Progenitor cell of endocrine pancreas (in vitro differentiated cells): Measurements from ENCODE around the gene DNAJC27. TPM values are rescaled to one million over a fixed set of nuclear protein-coding genes. Genes with fewer than 3 reads are reported as not detected.

ENCODE experiments used
- DNase-seq: peaks from one replicate; pipeline ENCODE4 v3.0.0; 2021; ENCODE audit warnings: low spot score; ENCODE audit not compliant: unreplicated experiment
- H3K27ac Mint-ChIP-seq: 2 replicates; pipeline ENCODE4 v1.8.0; 2021; ENCODE audit warnings: mild to moderate bottlenecking, moderate library complexity, mixed read lengths
- H3K27me3 Mint-ChIP-seq: 2 replicates; pipeline ENCODE4 v1.8.0; 2021; ENCODE audit warnings: mixed read lengths
- H3K36me3 Mint-ChIP-seq: 2 replicates; pipeline ENCODE4 v1.8.0; 2022; ENCODE audit warnings: mixed read lengths; ENCODE audit not compliant: insufficient read depth
- H3K4me1 Mint-ChIP-seq: 2 replicates; pipeline ENCODE4 v1.8.0; 2021; ENCODE audit warnings: low read depth, mixed read lengths
- H3K4me3 Mint-ChIP-seq: 2 replicates; pipeline ENCODE4 v1.8.0; 2021; ENCODE audit warnings: low read depth, mild to moderate bottlenecking, moderate library complexity, mixed read lengths
- H3K9me3 Mint-ChIP-seq: 2 replicates; pipeline ENCODE4 v1.8.0; 2021; ENCODE audit warnings: low read depth, mixed read lengths
- CTCF ChIP-seq: fragments of 200-600 bp; sonication (generic); IDR thresholded peaks from one replicate; pipeline ENCODE4 v1.5.0; 2021; ENCODE audit warnings: antibody characterized with exemption, mild to moderate bottlenecking; ENCODE audit not compliant: unreplicated experiment
- total RNA-seq: library from RNA; stranded (reverse); gene quantifications from 2 replicates; pipeline ENCODE4 v1.2.1, GENCODE V29; 2021

Gene DNAJC27
- total RNA-seq, 1 donor from 2014 or later, result 11.3 TPM

GRCh38 chr2:24906466-24906865 lies 65.3 kb downstream of the DNAJC27 start:
- no peak for TF ChIP-seq CTCF
- Mint-ChIP-seq H3K27ac (no peak overlapping the region), H3K4me3 (no peak overlapping the region), H3K9me3 (no peaks in the 10 kb centered on the region), H3K4me1 (no peaks in the 10 kb centered on the region), H3K27me3 (no peaks in the 10 kb centered on the region), H3K36me3 (peaks cover 16% of the 10 kb centered on the region)
- no peak for DNase-seq

- Mint-ChIP-seq H3K27me3 (no peaks in the 10 kb centered on the region), H3K4me1 (no peaks in the 10 kb centered on the region), H3K9me3 (no peaks in the 10 kb centered on the region), H3K27ac (no peak overlapping the region), H3K36me3 (peaks cover 12% of the 10 kb centered on the region), H3K4me3 (no peak overlapping the region)
- no peak for TF ChIP-seq CTCF
- no peak for DNase-seq
Measured at GRCh38 chr2:24903161-24904103, 68.3 kb downstream of the DNAJC27 start.

- H3K36me3 Mint-ChIP-seq, result peaks cover 31% of the 10 kb centered on the region
- TF ChIP-seq CTCF, result no peak
- H3K27me3 Mint-ChIP-seq, result no peaks in the 10 kb centered on the region
- H3K27ac Mint-ChIP-seq, result no peak overlapping the region
- DNase-seq, result no peak
- H3K4me1 Mint-ChIP-seq, result no peaks in the 10 kb centered on the region
- no peak overlapping the region for H3K4me3 Mint-ChIP-seq
- H3K9me3 Mint-ChIP-seq, result peaks cover 26% of the 10 kb centered on the region
Measured at GRCh38 chr2:24899361-24899910, 72.3 kb downstream of the DNAJC27 start.

GRCh38 chr2:24898122-24899109 lies 73.3 kb downstream of the DNAJC27 start:
- Mint-ChIP-seq H3K4me3 (no peak overlapping the region), H3K9me3 (peaks cover 34% of the 10 kb centered on the region), H3K27ac (no peak overlapping the region), H3K36me3 (peaks cover 33% of the 10 kb centered on the region), H3K27me3 (no peaks in the 10 kb centered on the region), H3K4me1 (no peaks in the 10 kb centered on the region)
- no peak for DNase-seq
- TF ChIP-seq CTCF, result no peak

GRCh38 chr2:24894750-24895149 lies 77.0 kb downstream of the DNAJC27 start:
- no peak overlapping the region for H3K27ac Mint-ChIP-seq
- no peak overlapping the region for H3K4me3 Mint-ChIP-seq
- TF ChIP-seq CTCF, result no peak

More at GRCh38 chr2:24894750-24895149, 77.0 kb downstream of the DNAJC27 start:
- Mint-ChIP-seq H3K9me3 (peaks cover 35% of the 10 kb centered on the region), H3K4me1 (no peaks in the 10 kb centered on the region), H3K36me3 (peaks cover 25% of the 10 kb centered on the region), H3K27me3 (no peaks in the 10 kb centered on the region)
- DNase-seq, result no peak
